ENCODE measurements around the gene VPS11.

GRCh38 chr11:119049081-119049480 lies 18.5 kb upstream of the VPS11 start:
- TF ChIP-seq POLR2A (IDR thresholded peaks at IDR 0.05; ENCODE audit: extremely low read depth, insufficient read length) (no peak), CTCF (IDR thresholded peaks at IDR 0.05; ENCODE audit: low read depth, low read length) (no peak)

Measured in NB4 (cell line).